ENCODE data around the gene TMCC1.

Gene TMCC1

GRCh38 chr3:129893581-129894070, at the start of gene TMCC1:
TMCC1 (minus strand) TSS chr3:129893711.
- peak; percentile 95 for DNase-seq (ENCODE audit: low spot score)
- no peak for TF ChIP-seq CTCF (IDR thresholded peaks at IDR 0.05; ENCODE audit: borderline replicate concordance, control extremely low read depth, extremely low read depth, insufficient read depth, missing control alignments)
- in situ Hi-C loops (cut with MboI; ENCODE audit: low sequenced_read_pairs, unreplicated experiment) = no loop called here

GRCh38 chr3:129943020-129943419, 49.5 kb upstream of the TMCC1 start:
- TF ChIP-seq CTCF (IDR thresholded peaks at IDR 0.05; ENCODE audit: borderline replicate concordance, control extremely low read depth, extremely low read depth, insufficient read depth, missing control alignments) = no peak
- in situ Hi-C loops (cut with MboI; ENCODE audit: low sequenced_read_pairs, unreplicated experiment) = no loop called here

GRCh38 chr3:129942296-129942695, 48.8 kb upstream of the TMCC1 start:
- peak; percentile 75 for DNase-seq (ENCODE audit: low spot score)
- peak; percentile 59 for TF ChIP-seq CTCF (IDR thresholded peaks at IDR 0.05; ENCODE audit: borderline replicate concordance, control extremely low read depth, extremely low read depth, insufficient read depth, missing control alignments)
- in situ Hi-C loops (cut with MboI; ENCODE audit: low sequenced_read_pairs, unreplicated experiment) = no loop called here

More at GRCh38 chr3:129943020-129943419, 49.5 kb upstream of the TMCC1 start:
- DNase-seq (ENCODE audit: low spot score) = no peak

GRCh38 chr3:129940086-129940485, 46.6 kb upstream of the TMCC1 start:
- in situ Hi-C loops (cut with MboI; ENCODE audit: low sequenced_read_pairs, unreplicated experiment) = no loop called here
- no peak for DNase-seq (ENCODE audit: low spot score)
- no peak for TF ChIP-seq CTCF (IDR thresholded peaks at IDR 0.05; ENCODE audit: borderline replicate concordance, control extremely low read depth, extremely low read depth, insufficient read depth, missing control alignments)

- no peak for DNase-seq (ENCODE audit: low spot score)
- in situ Hi-C loops (cut with MboI; ENCODE audit: low sequenced_read_pairs, unreplicated experiment) = loop anchor here (10.0 kb wide), 2 partner anchors 104 to 304 kb away; no protein-coding TSS in a partner anchor
- TF ChIP-seq CTCF (IDR thresholded peaks at IDR 0.05; ENCODE audit: borderline replicate concordance, control extremely low read depth, extremely low read depth, insufficient read depth, missing control alignments) = no peak
Measured at GRCh38 chr3:129938140-129938930, 44.8 kb upstream of the TMCC1 start.

GRCh38 chr3:129937717-129938116, 44.2 kb upstream of the TMCC1 start:
- no peak for DNase-seq (ENCODE audit: low spot score)
- in situ Hi-C loops (cut with MboI; ENCODE audit: low sequenced_read_pairs, unreplicated experiment) = loop anchor here (10.0 kb wide), 2 partner anchors 103 to 303 kb away; no protein-coding TSS in a partner anchor
- TF ChIP-seq CTCF (IDR thresholded peaks at IDR 0.05; ENCODE audit: borderline replicate concordance, control extremely low read depth, extremely low read depth, insufficient read depth, missing control alignments) = no peak

Data from GM13976 (cell line).